ENCODE results near the gene MVB12B. TPM values are rescaled to one million over a fixed set of nuclear protein-coding genes. Genes with fewer than 3 reads are reported as not detected.

Gene MVB12B
- total and polyA plus RNA-seq, 2 of the 4 experiments (the other 2 are of a cell fraction), result 2.0 to 4.0 TPM

DNA sequence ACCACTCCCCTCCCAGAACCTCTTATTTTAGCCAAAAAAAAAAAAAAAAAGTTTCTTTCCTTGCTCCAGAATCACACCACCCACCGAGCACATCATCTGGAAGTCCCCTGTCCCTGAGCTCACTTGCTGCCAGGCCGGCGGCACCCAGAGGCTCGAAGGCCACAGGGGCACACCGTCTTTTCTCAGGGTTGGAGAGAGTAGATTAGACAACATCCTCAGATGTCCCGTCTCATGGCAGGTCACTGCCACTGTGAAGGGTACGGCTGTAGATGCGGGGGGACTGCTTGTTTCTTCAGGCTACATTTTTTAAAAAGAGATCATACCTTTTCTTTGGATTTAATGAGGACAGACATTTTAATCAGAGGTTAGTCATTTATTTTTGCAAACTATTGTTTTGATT is 109.0 kb downstream of the MVB12B start:
- Histone ChIP-seq H3K9me1 (ENCODE audit: insufficient read depth, low read length) (no peaks in the 10 kb centered on the region), H3K79me1 (ENCODE audit: low read depth in 1 of 2, low read length in 2 of 2) (no peaks in the 10 kb centered on the region), H3K4me3 (ENCODE audit: insufficient read depth, low read depth, low read length) (no peak overlapping the region), H4K8ac (ENCODE audit: low read depth in 2 of 2, low read length in 2 of 2) (no peak overlapping the region), H2BK5ac (ENCODE audit: low read depth, low read length, poor library complexity, severe bottlenecking) (no peak overlapping the region), H2BK15ac (ENCODE audit: low read depth, low read length) (no peak overlapping the region), H2AK9ac (replicated peaks; ENCODE audit: low read depth, low read length, poor library complexity) (no peak overlapping the region), H2BK120ac (ENCODE audit: low read depth, low read length) (no peak overlapping the region), H3K14ac (replicated peaks; ENCODE audit: low read depth, low read length) (no peak overlapping the region), H4K20me1 (ENCODE audit: insufficient read depth, low read length) (no peaks in the 10 kb centered on the region), H3K27ac (ENCODE audit: insufficient read depth, low read length) (no peak overlapping the region), H3K4me2 (ENCODE audit: low read depth, low read length) (no peak overlapping the region), H3K36me3 (ENCODE audit: control insufficient read depth, insufficient read depth, low read length) (peaks cover 4% of the 10 kb centered on the region; the same call in 1 of the 2 replicates), H3K23ac (ENCODE audit: low read depth, low read length) (no peak overlapping the region), H3K18ac (ENCODE audit: low read depth, low read length) (no peak overlapping the region), H3K9me3 (ENCODE audit: control insufficient read depth, insufficient read depth, low read length) (no peaks in the 10 kb centered on the region), H3K4ac (ENCODE audit: low read depth, low read length) (no peak overlapping the region), H2BK20ac (ENCODE audit: low read depth, low read length) (no peak overlapping the region), H2AK5ac (ENCODE audit: low read depth, low read length) (no peak overlapping the region), H4K5ac (ENCODE audit: low read depth, low read length) (no peak overlapping the region), H4K91ac (ENCODE audit: insufficient read depth, low read depth, low read length) (no peak overlapping the region), H3K56ac (ENCODE audit: extremely low read depth, insufficient read depth, low read length) (no peak overlapping the region), H3K9ac (ENCODE audit: low read depth, low read length) (no peak overlapping the region), H3K27me3 (ENCODE audit: control insufficient read depth, insufficient read depth, low read length) (no peaks in the 10 kb centered on the region), H2AFZ (replicated peaks; ENCODE audit: low read length, poor library complexity) (no peak overlapping the region), H3K4me1 (ENCODE audit: control insufficient read depth, insufficient read depth, low read length) (peaks cover 8% of the 10 kb centered on the region)
- ATAC-seq (ENCODE audit: low read depth) (no peak), DNase-seq (no peak)
- intact Hi-C loops (cut with micrococcal nuclease) (no loop called here), dilution Hi-C loops (cut with HindIII; ENCODE audit: low sequenced_read_pairs, unreplicated experiment) (no loop called here), in situ Hi-C loops (cut with MboI; ENCODE audit: low sequenced_read_pairs) (no loop called here)
- no CpG with 5 or more reads among the region's 8 CpGs for WGBS, 2 experiments (ENCODE audit: extremely low coverage in 2 of 2, insufficient read length in 1 of 2)
- no peak for TF ChIP-seq RFX5 (IDR thresholded peaks at IDR 0.05; ENCODE audit: low read depth, low read length)
- no peak for TF ChIP-seq CEBPB (IDR thresholded peaks at IDR 0.05; ENCODE audit: low read depth, low read length)
- TF ChIP-seq POLR2A (IDR thresholded peaks at IDR 0.05; ENCODE audit: low read depth, low read length), result no peak
- TF ChIP-seq RCOR1 (IDR thresholded peaks at IDR 0.05; ENCODE audit: insufficient replicate concordance, low read length), result no peak
- ChIA-PET POLR2A (ENCODE audit: unreplicated experiment) (no interaction called here), CTCF (interaction anchor here (0.7 kb wide), 1 partner anchor 19 kb away, joined by 3 read pairs; no protein-coding TSS in a partner anchor)
- no TSS peak for BruUV-seq (replicated peaks)
